GM18861 (cell line): ENCODE results near the gene DEFB118.
"Not testable (repeated sequence)": the region's sequence is repeated elsewhere in the genome, so short reads cannot be mapped to it uniquely, and the experiment has no call there.

Experiments used
- ATAC-seq: cut with Tn5 transposase; IDR thresholded peaks from one replicate; pipeline ENCODE4 v1.9.1; 2021; ENCODE audit not compliant: unreplicated experiment

DEFB118 gene

GRCh38 chr20:31368301-31368700, at the start of gene DEFB118:
DEFB118 (plus strand) TSS chr20:31368601; CDS start chr20:31368651, 50 bp downstream.
- no peak for ATAC-seq

- no peak for ATAC-seq
Measured at GRCh38 chr20:31322504-31322903, 45.9 kb upstream of the DEFB118 start.

- no peak for ATAC-seq
Measured at GRCh38 chr20:31330893-31331292, 37.5 kb upstream of the DEFB118 start.

- no peak for ATAC-seq
Measured at GRCh38 chr20:31341470-31341869, 26.9 kb upstream of the DEFB118 start.

GRCh38 chr20:31355981-31356380, 12.4 kb upstream of the DEFB118 start:
- no peak for ATAC-seq

- no peak for ATAC-seq
Measured at GRCh38 chr20:31363295-31363694, 5.1 kb upstream of the DEFB118 start.

GRCh38 chr20:31364272-31364671, 4.1 kb upstream of the DEFB118 start:
- not testable (repeated sequence) for ATAC-seq

- ATAC-seq = no peak
Measured at GRCh38 chr20:31374346-31374745, 5.9 kb downstream of the DEFB118 start.

GRCh38 chr20:31390490-31390889, 22.1 kb downstream of the DEFB118 start, which contains the start of gene DEFB119:
DEFB119 (minus strand) TSS chr20:31390590; CDS start chr20:31390483, 107 bp downstream.
- ATAC-seq = no peak

GRCh38 chr20:31392836-31393235, 24.4 kb downstream of the DEFB118 start:
- ATAC-seq = no peak

GRCh38 chr20:31394900-31395299, 26.5 kb downstream of the DEFB118 start:
- ATAC-seq = no peak

GRCh38 chr20:31403886-31404285, 35.5 kb downstream of the DEFB118 start:
- no peak for ATAC-seq

GRCh38 chr20:31406115-31406514, 37.7 kb downstream of the DEFB118 start, which contains the start of gene DEFB121:
DEFB121 (minus strand) TSS chr20:31406215; CDS start chr20:31406152, 63 bp downstream.
- no peak for ATAC-seq

GRCh38 chr20:31410011-31410410, 41.6 kb downstream of the DEFB118 start:
- no peak for ATAC-seq

GRCh38 chr20:31414381-31414780, 46.0 kb downstream of the DEFB118 start:
- ATAC-seq = no peak

- ATAC-seq = no peak
Measured at GRCh38 chr20:31415653-31416052, 47.3 kb downstream of the DEFB118 start.

- ATAC-seq = no peak
Measured at GRCh38 chr20:31418307-31418706, 49.9 kb downstream of the DEFB118 start.
